ENCODE data around the gene TENM4. TPM values are rescaled to one million over a fixed set of nuclear protein-coding genes. Genes with fewer than 3 reads are reported as not detected.

TENM4 gene
- polyA plus RNA-seq, 1 experiment = 5.5 TPM

DNA sequence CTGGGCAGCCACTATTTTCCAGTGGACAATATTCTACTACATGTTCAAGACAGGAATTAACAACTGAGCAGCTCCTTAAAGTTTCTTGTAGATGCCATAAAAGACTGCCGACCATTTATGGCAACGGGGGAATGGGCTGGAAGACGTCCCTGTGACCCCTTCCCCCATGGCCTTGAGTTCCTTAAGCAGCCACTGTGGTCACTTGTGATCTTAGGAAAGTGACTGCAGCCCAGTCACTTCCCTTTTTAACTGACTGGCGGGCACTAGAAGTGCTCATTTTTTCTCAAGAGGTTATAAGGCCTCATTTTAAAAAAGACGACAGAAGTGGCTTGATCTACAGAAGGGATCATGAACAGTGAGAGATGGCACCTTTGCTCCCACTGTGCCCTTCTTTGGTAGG, 713.0 kb downstream of the TENM4 start:
- Histone ChIP-seq H3K9me3 (ENCODE audit: control insufficient read depth, insufficient read depth, low read length) (no peaks in the 10 kb centered on the region), H3K27me3 (ENCODE audit: control insufficient read depth, insufficient read depth, low read length) (no peaks in the 10 kb centered on the region), H3K4me3 (ENCODE audit: low read depth, low read length) (no peak overlapping the region), H3K27ac (ENCODE audit: low read depth, low read length) (no peak overlapping the region)
- no peak for DNase-seq (ENCODE audit: low read depth, low spot score)
- CTCF ChIA-PET = interaction anchor here (0.8 kb wide), 1 partner anchor 55 kb away, joined by 3 read pairs; no protein-coding TSS in a partner anchor
- TF ChIP-seq, protein P1, sequence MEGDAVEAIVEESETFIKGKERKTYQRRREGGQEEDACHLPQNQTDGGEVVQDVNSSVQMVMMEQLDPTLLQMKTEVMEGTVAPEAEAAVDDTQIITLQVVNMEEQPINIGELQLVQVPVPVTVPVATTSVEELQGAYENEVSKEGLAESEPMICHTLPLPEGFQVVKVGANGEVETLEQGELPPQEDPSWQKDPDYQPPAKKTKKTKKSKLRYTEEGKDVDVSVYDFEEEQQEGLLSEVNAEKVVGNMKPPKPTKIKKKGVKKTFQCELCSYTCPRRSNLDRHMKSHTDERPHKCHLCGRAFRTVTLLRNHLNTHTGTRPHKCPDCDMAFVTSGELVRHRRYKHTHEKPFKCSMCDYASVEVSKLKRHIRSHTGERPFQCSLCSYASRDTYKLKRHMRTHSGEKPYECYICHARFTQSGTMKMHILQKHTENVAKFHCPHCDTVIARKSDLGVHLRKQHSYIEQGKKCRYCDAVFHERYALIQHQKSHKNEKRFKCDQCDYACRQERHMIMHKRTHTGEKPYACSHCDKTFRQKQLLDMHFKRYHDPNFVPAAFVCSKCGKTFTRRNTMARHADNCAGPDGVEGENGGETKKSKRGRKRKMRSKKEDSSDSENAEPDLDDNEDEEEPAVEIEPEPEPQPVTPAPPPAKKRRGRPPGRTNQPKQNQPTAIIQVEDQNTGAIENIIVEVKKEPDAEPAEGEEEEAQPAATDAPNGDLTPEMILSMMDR (IDR thresholded peaks at IDR 0.05; ENCODE audit: low read depth, low read length) = no peak
- POLR2A ChIA-PET = no interaction called here

DNA sequence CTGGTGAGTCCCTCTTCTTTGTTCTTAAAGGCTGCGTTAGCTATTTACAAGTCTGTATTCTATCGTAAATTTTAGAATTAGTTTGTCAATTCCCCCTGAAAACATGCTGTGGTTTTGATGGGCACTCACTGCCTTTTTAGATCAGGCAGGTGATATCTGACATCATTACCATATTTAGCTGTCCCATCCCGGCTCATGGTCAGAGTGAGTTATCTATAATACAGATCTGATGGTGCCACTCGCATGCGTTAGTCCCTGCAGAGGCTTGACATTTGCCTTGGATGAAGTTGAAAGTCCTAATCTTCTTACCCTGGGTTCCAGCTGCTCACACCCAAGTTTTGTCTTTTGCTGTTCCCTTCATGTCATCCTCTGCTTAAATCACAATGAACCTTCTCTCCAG, 715.6 kb downstream of the TENM4 start:
- ChIA-PET CTCF (interaction anchor here (3.7 kb wide), 1 partner anchor 10 kb away, joined by 19 read pairs; no protein-coding TSS in a partner anchor), POLR2A (no interaction called here)
- Histone ChIP-seq H3K27me3 (ENCODE audit: control insufficient read depth, insufficient read depth, low read length) (no peaks in the 10 kb centered on the region), H3K27ac (ENCODE audit: low read depth, low read length) (no peak overlapping the region), H3K9me3 (ENCODE audit: control insufficient read depth, insufficient read depth, low read length) (no peaks in the 10 kb centered on the region), H3K4me3 (ENCODE audit: low read depth, low read length) (no peak overlapping the region)
- TF ChIP-seq, protein P1 (IDR thresholded peaks at IDR 0.05; ENCODE audit: low read depth, low read length) = no peak
- DNase-seq (ENCODE audit: low read depth, low spot score) = no peak

DNA sequence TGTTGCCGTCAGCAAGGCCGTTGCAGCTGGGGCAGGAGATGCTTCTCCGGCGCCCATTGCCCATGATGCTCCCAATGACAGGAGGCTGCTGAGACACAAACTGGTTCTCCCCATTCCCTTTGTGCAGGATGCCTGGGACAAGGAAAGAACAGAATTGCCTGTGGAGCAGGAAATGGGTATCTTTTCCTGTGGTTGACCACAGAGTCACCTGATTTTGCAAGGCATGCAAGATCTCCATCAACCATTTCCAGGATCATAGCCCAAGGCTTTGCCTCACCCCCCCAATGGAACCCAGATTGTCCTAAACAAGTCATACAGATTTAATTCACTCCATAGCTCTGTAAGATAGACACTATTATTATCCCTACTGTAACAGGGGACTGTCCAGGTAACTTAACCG, 718.0 kb downstream of the TENM4 start:
- no peak overlapping the region for H3K27ac ChIP-seq (ENCODE audit: low read depth, low read length)
- no peaks in the 10 kb centered on the region for H3K9me3 ChIP-seq (ENCODE audit: control insufficient read depth, insufficient read depth, low read length)
- ChIA-PET CTCF (interaction anchor here (0.9 to 3.7 kb wide), 3 partner anchors 7 to 77 kb away, joined by 3 to 19 read pairs (median 3); no protein-coding TSS in a partner anchor), POLR2A (no interaction called here)
- TF ChIP-seq, protein P1 (IDR thresholded peaks at IDR 0.05; ENCODE audit: low read depth, low read length) = no peak
- no peaks in the 10 kb centered on the region for H3K27me3 ChIP-seq (ENCODE audit: control insufficient read depth, insufficient read depth, low read length)
- no peak overlapping the region for H3K4me3 ChIP-seq (ENCODE audit: low read depth, low read length)
- DNase-seq (ENCODE audit: low read depth, low spot score) = no peak

DNA sequence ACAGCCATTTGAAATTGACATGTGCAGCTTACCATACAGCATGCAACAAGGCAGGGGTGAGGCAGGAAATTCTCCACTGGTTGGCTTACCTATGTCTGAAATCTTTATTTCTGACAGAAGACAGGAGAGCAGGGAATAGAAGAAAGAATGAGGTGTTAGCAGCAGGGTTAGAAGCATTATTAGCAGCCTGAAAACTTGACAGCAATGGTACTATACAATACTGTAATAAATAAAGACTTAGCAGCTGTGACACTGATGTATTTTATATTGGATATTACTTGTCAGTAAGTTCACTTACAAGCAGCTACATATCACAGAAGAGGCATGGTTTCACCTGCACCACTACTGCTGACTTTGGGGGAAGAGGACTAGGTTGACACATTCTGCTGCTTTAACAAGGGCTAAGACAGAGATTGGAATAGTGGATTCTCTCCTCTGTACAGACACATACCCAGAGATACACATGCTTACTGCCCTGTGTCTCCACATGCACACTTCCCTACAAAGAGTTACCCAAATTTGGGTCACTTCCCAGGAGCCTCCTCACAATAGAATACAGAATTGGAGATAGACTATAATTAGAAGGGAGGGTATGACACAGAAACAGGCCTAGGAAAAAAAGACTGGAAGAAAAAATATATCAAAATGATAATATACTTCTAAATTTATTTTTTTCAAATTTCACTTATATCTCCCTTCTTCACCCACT, 720.4 kb downstream of the TENM4 start:
- ChIA-PET CTCF (no interaction called here), POLR2A (no interaction called here)
- no peak overlapping the region for H3K27ac ChIP-seq (ENCODE audit: low read depth, low read length)

DNA sequence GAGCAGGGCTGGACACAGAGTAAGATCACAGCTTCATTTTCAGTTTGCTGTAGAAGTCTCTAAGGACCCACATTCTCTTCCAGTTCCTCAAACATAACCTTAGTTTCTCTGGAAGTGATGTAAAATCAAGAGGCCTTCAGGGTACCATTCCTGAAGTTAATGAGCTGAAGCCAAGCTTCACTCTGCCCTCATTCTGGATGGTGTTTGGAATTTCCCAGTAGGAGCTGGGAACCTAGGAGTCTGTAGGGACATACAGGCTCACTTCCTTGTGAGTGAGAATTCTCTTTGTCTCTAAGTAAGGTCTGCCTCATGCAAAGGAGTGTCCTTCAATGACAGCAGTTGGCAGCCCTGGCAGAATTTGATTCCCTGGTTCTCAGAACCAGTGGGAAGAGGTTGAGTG, 723.8 kb downstream of the TENM4 start:
- no peak overlapping the region for H3K27ac ChIP-seq (ENCODE audit: low read depth, low read length)
- ChIA-PET CTCF (interaction anchor here (1.9 to 4.7 kb wide), 4 partner anchors 15 to 71 kb away, joined by 12 to 55 read pairs (median 21); no protein-coding TSS in a partner anchor), POLR2A (no interaction called here)
- TF ChIP-seq, protein P1 (IDR thresholded peaks at IDR 0.05; ENCODE audit: low read depth, low read length) = no peak
- DNase-seq (ENCODE audit: low read depth, low spot score) = no peak
- no peak overlapping the region for H3K4me3 ChIP-seq (ENCODE audit: low read depth, low read length)
- no peaks in the 10 kb centered on the region for H3K9me3 ChIP-seq (ENCODE audit: control insufficient read depth, insufficient read depth, low read length)
- no peaks in the 10 kb centered on the region for H3K27me3 ChIP-seq (ENCODE audit: control insufficient read depth, insufficient read depth, low read length)

More for the DNA sequence above, 720.4 kb downstream of the TENM4 start:
- Histone ChIP-seq H3K9me3 (ENCODE audit: control insufficient read depth, insufficient read depth, low read length) (no peaks in the 10 kb centered on the region), H3K4me3 (ENCODE audit: low read depth, low read length) (no peak overlapping the region), H3K27me3 (ENCODE audit: control insufficient read depth, insufficient read depth, low read length) (no peaks in the 10 kb centered on the region)
- DNase-seq (ENCODE audit: low read depth, low spot score) = no peak
- TF ChIP-seq, protein P1 (IDR thresholded peaks at IDR 0.05; ENCODE audit: low read depth, low read length) = no peak
